ENCODE results near the gene RFPL3. TPM values are rescaled to one million over a fixed set of nuclear protein-coding genes. Genes with fewer than 3 reads are reported as not detected.
A peak's percentile ranks its signal among the peaks of the same experiment; 100 is the strongest.

RFPL3 gene
- total and polyA plus RNA-seq, 2 donors (not counting 3 experiments of a cell fraction or from before 2014, with no cell fraction given), result not detected

DNA sequence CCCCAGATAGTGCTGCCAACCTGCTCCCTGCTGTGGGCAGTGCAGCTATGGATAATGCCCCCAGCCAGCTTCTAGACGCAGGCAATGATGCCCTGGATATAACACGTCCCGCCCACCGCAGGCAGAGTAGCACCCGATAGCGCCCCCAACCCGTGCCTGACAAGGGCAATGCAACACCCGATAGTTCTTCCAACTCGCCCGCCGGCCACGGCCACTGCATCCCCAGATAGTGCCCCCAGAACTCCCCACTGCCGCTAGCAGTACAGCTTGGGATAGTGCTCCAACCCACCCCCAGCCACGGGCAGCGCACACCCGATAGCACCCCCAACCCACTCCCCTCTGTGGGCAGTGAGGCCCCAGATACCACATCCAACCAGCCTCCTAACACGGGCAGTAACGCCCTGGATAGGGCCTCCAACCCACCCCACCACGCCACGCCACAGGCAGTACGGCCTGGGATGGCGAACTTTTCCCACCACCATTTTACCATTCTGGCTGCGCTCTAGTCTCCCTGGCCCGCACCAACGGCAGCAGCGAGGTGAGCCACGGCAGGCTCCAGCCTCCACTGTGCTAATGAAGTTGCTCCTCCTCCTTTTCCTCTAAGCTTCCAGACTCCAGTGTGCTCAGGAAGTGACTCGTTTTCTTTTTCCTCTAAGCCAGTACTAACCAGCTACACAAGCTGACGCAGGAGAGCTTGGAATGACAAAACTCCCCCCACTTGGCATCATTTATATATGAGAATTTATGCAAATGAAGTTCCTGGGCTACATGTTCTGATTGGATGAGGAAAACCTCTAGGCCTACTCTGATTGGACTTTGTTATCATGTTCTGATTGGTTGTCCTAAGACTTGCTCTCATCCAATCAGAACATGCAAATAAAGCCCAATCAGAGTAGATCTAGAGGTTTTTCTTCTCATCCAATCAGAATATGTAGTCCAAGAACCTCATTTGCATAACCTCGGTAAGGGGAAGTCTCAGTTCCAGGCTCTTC is 3.0 kb upstream of the RFPL3 start:
- dilution Hi-C loops (cut with MboI; ENCODE audit: extremely low pct_ligation_motif_present, low sequenced_read_pairs) (no loop called here), intact Hi-C loops (cut with micrococcal nuclease) (loop anchor here (1.0 kb wide), 2 partner anchors 9 to 23 kb away; no protein-coding TSS in a partner anchor)
- no peaks in the 10 kb centered on the region for H3K9me3 ChIP-seq (replicated peaks; ENCODE audit: control insufficient read depth, insufficient read depth, low read length)
- H3K4me1 ChIP-seq (ENCODE audit: control insufficient read depth, extremely low read depth, insufficient read depth, low read length), result peaks cover 5% of the 10 kb centered on the region
- H4K20me1 ChIP-seq (replicated peaks; ENCODE audit: control insufficient read depth, extremely low read depth, insufficient read depth, low read length), result no peaks in the 10 kb centered on the region
- peak overlapping the region; percentile 80 for H3K27ac ChIP-seq (ENCODE audit: insufficient read depth, low read depth, low read length)
- BruUV-seq (replicated peaks), result no TSS peak
- ChIA-PET CTCF (interaction anchor here (0.7 kb wide), 3 partner anchors 23 to 384 kb away, joined by 3 to 4 read pairs (median 3); no protein-coding TSS in a partner anchor), POLR2A (no interaction called here)
- TF ChIP-seq EZH2 (IDR thresholded peaks at IDR 0.05; ENCODE audit: borderline replicate concordance, low read depth, low read length, severe bottlenecking) (no peak), POLR2A (IDR thresholded peaks at IDR 0.05; ENCODE audit: low read depth, low read length) (peak; percentile 77), FOS (IDR thresholded peaks at IDR 0.05; ENCODE audit: borderline replicate concordance, insufficient read depth, low read length) (peak; percentile 21), JUN (IDR thresholded peaks at IDR 0.05; ENCODE audit: borderline replicate concordance, insufficient read depth, insufficient read length, low read depth) (peak; percentile 51), POLR2AphosphoS5 (IDR thresholded peaks at IDR 0.05; ENCODE audit: insufficient read depth, low read depth, low read length) (peak; percentile 64), GATA2 (IDR thresholded peaks at IDR 0.05; ENCODE audit: insufficient read depth, insufficient read length, low read depth, low read length) (no peak)
- TF ChIP-seq, protein P1, sequence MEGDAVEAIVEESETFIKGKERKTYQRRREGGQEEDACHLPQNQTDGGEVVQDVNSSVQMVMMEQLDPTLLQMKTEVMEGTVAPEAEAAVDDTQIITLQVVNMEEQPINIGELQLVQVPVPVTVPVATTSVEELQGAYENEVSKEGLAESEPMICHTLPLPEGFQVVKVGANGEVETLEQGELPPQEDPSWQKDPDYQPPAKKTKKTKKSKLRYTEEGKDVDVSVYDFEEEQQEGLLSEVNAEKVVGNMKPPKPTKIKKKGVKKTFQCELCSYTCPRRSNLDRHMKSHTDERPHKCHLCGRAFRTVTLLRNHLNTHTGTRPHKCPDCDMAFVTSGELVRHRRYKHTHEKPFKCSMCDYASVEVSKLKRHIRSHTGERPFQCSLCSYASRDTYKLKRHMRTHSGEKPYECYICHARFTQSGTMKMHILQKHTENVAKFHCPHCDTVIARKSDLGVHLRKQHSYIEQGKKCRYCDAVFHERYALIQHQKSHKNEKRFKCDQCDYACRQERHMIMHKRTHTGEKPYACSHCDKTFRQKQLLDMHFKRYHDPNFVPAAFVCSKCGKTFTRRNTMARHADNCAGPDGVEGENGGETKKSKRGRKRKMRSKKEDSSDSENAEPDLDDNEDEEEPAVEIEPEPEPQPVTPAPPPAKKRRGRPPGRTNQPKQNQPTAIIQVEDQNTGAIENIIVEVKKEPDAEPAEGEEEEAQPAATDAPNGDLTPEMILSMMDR (IDR thresholded peaks at IDR 0.05; ENCODE audit: extremely low read depth in 1 of 2, insufficient read depth in 1 of 2, low read depth in 1 of 2, low read length in 2 of 2), result peak in 1 of 2 donors; percentile 8
- H3K4me2 ChIP-seq (ENCODE audit: insufficient read depth, low read length), result peak overlapping the region; percentile 40
- FAIRE-seq, result peak; percentile 95
- H2AFZ ChIP-seq (ENCODE audit: low read depth, low read length), result peak overlapping the region; percentile 81
- H3K4me3 ChIP-seq (replicated peaks in 1 of 3; ENCODE audit: insufficient read depth in 1 of 3, low read depth in 1 of 3, low read length in 3 of 3), result peak overlapping the region; percentile 37 to 67 (median 50)
- no peaks in the 10 kb centered on the region for H3K27me3 ChIP-seq (ENCODE audit: control insufficient read depth in 2 of 2, insufficient read depth in 2 of 2, low read length in 2 of 2)
- H3K9me1 ChIP-seq (replicated peaks; ENCODE audit: control insufficient read depth, extremely low read depth, insufficient read depth, low read length), result no peaks in the 10 kb centered on the region
- peak overlapping the region; percentile 77 for H3K9ac ChIP-seq (replicated peaks; ENCODE audit: extremely low read depth, insufficient read depth, low read length)
- H3K79me2 ChIP-seq (ENCODE audit: control insufficient read depth, insufficient read depth, low read length), result peaks cover 21% of the 10 kb centered on the region
- peak; percentile 90 for DNase-seq (ENCODE audit: low read depth, low spot score)
- H3K36me3 ChIP-seq (ENCODE audit: control insufficient read depth in 2 of 2, extremely low read depth in 1 of 2, insufficient read depth in 2 of 2, low read length in 2 of 2), result no peaks in the 10 kb centered on the region

Measured in endothelial cell of umbilical vein (primary cell).